Stimulated activated CD8-positive, alpha-beta memory T cell treated with anti-CD3 and anti-CD28 coated beads, Interleukin-2, amount 100 ng/mL, for 1 hour (primary cell): Measurements from ENCODE around the gene FGD4.

Experiments
- DNase-seq, 2 donors: peaks; one replicate each; pipeline ENCODE4 v3.0.0-alpha.2; 2020; ENCODE audit warnings: low read depth in 2 of 2

FGD4 gene

DNA sequence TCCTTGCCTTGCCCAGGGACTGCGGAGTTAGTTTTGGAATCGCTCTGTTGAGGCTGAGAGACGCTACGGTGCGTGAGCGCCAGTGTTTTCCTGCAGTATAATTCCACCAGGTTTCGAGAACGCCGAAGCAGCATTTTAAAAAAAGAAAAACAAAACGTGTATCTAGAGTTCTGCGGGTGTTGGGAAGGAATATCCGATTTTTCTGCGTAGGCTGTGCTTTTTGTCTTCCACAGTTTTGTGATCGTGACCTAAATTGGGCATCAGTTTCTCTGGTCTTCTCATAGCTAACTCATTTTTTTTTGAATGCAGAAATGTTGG lies 280.5 kb downstream of the FGD4 start:
- DNase-seq: no peak

DNA sequence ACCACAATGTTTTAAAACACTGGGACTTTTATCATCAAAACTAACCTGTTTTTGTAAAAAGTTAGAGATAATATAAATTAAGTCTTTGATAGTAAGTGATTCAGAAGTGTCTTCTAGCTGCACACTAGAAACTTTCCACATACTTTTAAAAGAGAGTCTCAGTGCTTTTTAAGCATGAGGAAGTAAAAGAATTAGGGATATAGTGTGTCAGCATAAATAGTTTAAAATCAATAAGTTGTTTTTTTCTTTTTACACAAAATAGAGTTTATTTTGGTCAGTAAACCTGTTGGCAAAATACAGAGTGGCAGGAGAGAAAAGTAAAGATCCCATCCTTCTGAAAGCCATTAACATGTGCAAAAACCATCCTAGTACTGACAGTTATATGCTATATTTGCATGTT lies 281.4 kb downstream of the FGD4 start:
- DNase-seq: no peak

DNA sequence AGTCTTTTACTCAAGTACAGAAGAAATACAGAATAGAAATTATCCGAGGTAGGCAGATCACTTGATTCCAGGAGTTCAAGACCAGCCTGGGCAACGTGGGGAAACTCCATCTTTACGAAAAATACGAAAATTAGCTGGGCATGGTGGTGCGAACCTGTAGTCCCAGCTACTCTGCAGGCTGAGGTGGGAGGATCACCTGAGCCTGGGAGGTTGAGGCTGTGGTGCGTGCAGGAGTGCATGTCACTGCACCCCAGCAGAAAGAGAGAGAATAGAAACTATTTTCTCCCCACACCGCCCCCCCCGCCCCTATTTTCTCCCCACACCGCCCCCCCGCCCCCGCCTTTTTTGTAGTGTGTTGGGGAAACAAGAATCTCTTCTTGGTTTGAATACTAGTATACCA lies 281.9 kb downstream of the FGD4 start:
- DNase-seq: no peak

DNA sequence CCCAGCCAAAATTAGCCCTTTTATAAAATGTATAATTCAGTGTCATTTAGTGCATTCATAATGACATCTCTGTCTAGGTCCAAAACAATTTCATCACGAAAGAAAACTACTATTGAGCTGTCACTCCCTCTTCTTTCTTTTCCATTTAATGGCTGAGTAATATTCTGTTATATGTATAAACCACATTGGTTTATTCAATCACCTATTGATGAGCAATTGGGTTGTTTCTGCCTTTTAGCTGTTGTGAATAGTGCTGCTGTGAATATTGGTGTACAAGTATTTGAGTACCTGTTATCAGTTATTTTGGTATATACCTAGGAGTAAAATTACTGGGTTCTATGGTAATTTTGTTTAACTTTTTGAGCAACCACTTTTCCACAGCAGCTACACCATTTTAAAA lies 287.0 kb downstream of the FGD4 start:
- DNase-seq: no peak

DNA sequence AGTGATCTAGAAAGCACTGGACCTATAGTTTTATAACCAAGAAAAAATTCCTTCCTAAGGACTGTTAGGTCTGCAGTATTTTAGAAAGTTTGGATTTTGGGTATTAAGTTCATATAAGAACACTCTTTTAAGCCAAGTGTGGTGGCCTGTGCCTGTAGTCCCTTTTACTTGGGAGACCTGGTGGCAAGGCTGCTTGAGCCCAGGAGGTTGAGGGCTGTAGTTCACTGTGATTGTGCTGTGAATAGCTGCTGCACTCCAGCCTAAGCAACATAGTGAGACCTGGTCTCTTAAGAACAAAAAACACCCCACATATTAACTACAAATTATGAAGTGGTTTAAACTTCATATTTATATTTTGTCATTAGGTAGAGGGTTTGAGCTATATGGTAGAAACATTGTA lies 289.4 kb downstream of the FGD4 start:
- DNase-seq: no peak

DNA sequence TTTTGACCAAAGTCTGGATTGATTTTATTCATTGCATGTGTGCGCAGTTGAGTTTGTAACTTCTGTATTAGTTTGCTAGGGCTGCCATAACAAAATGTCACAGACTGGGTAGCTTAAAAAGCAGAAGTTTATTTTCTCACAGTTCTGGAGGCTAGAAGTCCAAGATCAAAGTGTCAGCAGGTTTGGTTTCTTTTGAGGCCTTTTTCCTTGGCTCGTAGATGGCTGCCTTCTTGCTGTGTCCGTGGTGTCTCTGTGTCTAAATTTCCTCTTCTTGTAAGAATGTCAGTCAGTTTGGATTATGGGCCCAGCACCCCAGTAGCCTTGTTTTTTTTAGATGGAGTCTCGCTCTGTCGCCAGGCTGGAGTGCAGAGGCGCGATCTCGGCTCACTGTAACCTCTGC lies 291.6 kb downstream of the FGD4 start:
- no peak for DNase-seq

DNA sequence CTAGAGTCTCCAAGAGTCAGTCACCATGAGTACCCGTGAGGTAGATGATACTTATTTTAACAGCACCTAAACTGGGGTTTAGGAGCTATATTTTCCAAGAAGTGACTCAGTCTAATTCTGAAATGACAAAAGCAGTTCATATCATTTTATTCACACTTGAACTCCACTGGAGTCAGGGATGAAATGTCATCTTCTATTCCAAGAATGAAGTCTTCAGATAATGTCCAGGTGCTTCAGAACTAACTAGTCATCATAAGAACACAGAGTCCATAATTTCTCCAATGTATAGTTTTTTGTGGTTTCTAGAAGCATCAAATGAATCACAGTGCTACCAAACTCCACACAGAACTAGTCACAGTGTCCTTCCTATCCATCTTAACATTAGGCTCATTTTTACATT lies 293.0 kb downstream of the FGD4 start:
- no peak for DNase-seq

DNA sequence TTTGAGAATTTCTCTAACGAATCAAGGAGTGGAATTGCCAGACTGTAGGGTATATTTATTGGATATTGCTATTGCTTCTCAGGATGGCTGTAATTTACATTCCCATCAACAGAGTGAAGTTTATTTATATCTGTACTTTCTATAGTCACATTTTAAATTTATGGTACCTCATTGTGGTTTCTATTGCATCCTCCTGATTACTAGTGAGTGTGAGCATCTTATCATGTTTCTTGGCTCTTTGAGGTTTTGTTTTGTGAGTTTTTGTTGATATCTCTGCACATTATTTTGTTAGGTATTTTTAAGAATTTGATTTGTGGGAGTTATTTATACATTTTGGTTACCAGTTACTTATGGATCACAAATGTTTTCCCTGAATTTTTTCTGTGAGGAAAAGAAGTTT lies 293.7 kb downstream of the FGD4 start:
- DNase-seq: no peak
